ENCODE data around the gene TREML2.

TREML2 gene

GRCh38 chr6:41175084-41175483 is 25.9 kb downstream of the TREML2 start:
- no peak for DNase-seq

- no peak for DNase-seq
Observed at GRCh38 chr6:41174610-41175009, 26.3 kb downstream of the TREML2 start.

- DNase-seq, result no peak
Observed at GRCh38 chr6:41171908-41172307, 29.0 kb downstream of the TREML2 start.

- DNase-seq, result no peak
Observed at GRCh38 chr6:41170547-41171160, 30.3 kb downstream of the TREML2 start.

GRCh38 chr6:41167173-41167963 is 33.6 kb downstream of the TREML2 start:
- no peak for DNase-seq

- DNase-seq, result no peak
Observed at GRCh38 chr6:41164551-41165120, 36.3 kb downstream of the TREML2 start.

- no peak for DNase-seq
Observed at GRCh38 chr6:41163419-41163717, 37.6 kb downstream of the TREML2 start.

- no peak for DNase-seq
Observed at GRCh38 chr6:41162687-41163418, 38.1 kb downstream of the TREML2 start, which contains the start of gene TREM2. Gene TREM2, minus strand, starts transcription at chr6:41163116. Its CDS starts 34 bp downstream, at chr6:41163082.

- DNase-seq, result no peak
Observed at GRCh38 chr6:41161851-41162552, 38.9 kb downstream of the TREML2 start.

GRCh38 chr6:41161380-41161779 is 39.6 kb downstream of the TREML2 start:
- no peak for DNase-seq

GRCh38 chr6:41160933-41161332 is 40.0 kb downstream of the TREML2 start:
- DNase-seq, result no peak

GRCh38 chr6:41159415-41160082 is 41.4 kb downstream of the TREML2 start:
- DNase-seq, result no peak

- DNase-seq, result no peak
Observed at GRCh38 chr6:41157323-41157722, 43.6 kb downstream of the TREML2 start.

- no peak for DNase-seq
Observed at GRCh38 chr6:41156771-41157170, 44.2 kb downstream of the TREML2 start.

- no peak for DNase-seq
Observed at GRCh38 chr6:41156001-41156400, 44.9 kb downstream of the TREML2 start.

- no peak for DNase-seq
Observed at GRCh38 chr6:41155132-41155805, 45.7 kb downstream of the TREML2 start.

GRCh38 chr6:41153992-41154625 is 46.8 kb downstream of the TREML2 start, which contains the start of gene TREML1:
Gene TREML1, minus strand, starts transcription at chr6:41154347. Its CDS starts 59 bp downstream, at chr6:41154288.
- no peak for DNase-seq

- no peak for DNase-seq
Observed at GRCh38 chr6:41153451-41153850, 47.5 kb downstream of the TREML2 start.

GRCh38 chr6:41150671-41151070 is 50.3 kb downstream of the TREML2 start:
- no peak for DNase-seq

GRCh38 chr6:41147917-41148316 is 53.0 kb downstream of the TREML2 start:
- no peak for DNase-seq
